HG03442 (cell line): Measurements from ENCODE around the gene MLST8.

ENCODE experiments used
- ATAC-seq: cut with Tn5 transposase; IDR thresholded peaks from one replicate; pipeline ENCODE4 v1.9.1; 2021; ENCODE audit warnings: mild to moderate bottlenecking, moderate library complexity; ENCODE audit not compliant: unreplicated experiment

Gene MLST8

DNA sequence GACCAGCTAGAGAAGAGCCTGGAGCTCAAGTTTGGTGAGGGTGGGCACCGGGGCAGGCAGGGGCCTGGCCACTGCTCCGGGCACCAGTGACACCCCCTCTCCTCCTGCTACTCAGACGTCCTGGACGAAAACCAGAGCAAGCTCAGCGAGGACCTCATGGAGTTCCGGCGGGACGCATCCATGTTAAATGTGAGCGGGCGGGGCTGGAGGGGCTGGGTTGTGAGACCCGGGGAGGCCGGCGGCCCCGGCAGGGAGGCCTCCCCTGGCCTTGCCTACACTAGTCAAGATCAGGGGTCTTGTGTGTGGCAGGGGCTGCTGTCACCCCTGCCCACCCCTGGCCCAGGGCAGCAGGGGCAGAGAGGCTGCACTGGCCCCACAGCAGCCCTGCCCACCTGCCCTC is 31.9 kb upstream of the MLST8 start:
- no peak for ATAC-seq

- ATAC-seq, result no peak
Measured at GRCh38 chr16:2173916-2174315, 31.3 kb upstream of the MLST8 start.

DNA sequence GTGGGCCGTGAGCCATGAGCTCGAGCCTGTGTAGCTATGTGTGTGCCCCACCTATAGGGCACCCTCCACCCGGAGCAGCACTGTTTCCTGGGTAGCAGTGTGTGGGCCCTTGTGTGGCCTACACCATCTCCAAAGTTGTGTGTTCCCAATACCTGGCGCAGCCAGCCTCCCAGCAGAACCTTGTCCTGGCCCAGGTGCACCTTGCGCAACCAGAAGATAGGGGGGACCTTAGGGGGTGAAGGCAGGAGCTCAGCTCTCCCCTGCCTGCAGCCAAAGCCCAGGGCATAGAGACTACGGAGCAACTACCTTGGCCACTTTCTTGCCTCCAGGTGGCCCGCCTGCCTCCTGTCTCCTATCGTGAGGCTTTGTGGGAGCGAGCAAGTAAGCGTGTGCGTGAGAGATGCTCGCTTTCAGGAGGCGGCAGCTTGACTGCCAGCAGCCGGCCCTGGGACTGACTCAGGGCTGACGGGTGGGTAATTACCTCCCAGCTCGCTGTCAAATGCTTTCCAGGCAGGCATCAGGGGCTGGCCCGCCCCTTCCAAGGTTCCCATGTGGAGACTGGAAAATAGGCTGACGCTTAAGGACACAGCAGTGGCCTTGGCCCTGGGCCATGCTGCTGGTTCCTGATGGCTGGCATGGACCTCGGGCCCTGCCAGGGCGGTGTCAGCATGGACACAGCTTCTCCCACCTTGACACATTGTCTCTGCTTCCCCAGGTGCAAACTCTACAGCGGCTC is 30.7 kb upstream of the MLST8 start:
- ATAC-seq, result no peak

- ATAC-seq, result no peak
Measured at GRCh38 chr16:2175454-2175853, 29.8 kb upstream of the MLST8 start.

DNA sequence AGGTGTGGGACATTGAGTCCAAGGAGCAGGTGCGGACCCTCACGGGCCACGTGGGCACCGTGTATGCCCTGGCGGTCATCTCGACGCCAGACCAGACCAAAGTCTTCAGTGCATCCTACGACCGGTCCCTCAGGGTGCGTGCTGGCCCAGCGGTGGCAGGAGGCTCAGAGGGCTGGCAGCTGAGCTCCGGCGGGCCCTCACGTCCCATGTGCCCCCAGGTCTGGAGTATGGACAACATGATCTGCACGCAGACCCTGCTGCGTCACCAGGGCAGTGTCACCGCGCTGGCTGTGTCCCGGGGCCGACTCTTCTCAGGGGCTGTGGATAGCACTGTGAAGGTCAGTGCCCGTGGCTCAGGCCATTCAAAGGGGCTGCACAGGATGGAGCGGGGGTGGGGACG is 29.2 kb upstream of the MLST8 start:
- no peak for ATAC-seq

DNA sequence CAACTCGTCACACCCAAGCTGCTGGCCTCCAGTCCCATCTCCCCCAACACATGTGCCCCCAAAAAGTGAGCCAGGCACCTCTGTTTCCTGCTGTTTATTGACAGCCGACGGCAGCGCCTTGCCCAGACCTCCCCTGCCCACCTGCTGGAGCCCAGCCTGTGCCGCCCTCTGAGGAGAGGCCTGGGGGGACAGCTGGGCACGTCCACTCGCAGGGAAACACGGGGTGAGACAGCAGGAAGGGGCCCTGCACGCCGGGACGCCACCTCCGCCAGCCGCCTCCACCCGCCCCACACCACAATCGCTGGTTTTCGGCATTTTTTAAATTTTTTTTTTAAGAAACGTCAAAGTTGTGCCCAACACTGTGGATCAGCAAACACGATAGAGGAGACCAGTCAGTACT is 28.2 kb upstream of the MLST8 start:
- ATAC-seq, result no peak

- no peak for ATAC-seq
Measured at GRCh38 chr16:2177561-2177960, 27.7 kb upstream of the MLST8 start.

DNA sequence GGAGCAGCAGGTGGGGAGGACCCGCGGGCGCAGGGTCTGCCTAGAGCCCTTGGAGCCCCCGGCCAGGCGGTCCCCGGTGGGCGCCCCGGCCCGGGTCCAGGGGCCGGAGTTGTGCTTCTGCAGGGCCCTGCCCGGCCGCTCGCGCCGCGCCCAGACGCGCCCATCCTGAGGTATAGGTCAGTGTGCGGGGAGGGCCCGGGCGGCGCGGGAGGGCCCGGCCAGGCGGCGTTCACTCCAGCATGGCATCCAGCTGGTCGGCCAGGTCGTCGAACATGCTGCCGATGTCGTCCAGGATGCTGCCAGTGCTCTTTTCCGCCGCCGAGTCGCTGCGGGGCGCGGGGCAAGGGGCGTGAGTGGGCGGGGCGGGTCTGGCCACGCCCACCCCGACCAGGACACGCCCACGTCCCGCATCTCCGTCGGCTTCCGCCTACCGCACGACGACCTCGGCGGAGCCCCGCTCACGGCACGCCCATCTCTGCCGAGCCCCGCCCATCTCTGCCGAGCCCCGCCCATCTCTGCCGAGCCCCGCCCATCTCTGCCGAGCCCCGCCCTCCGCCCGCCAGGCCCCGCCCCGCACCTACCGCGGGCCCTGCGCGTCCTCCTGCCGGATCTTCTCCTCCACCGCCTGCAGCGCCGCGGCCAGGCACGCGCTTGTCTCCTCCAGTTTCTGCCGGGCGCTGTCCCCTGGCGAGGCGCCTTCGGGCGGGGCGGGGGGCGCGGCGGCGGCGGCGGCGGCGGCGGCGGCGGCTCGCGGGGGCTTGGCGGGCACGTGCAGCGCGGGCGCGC is 26.7 kb upstream of the MLST8 start:
- ATAC-seq, result no peak

GRCh38 chr16:2179107-2179501 is 26.1 kb upstream of the MLST8 start:
- ATAC-seq, result no peak

DNA sequence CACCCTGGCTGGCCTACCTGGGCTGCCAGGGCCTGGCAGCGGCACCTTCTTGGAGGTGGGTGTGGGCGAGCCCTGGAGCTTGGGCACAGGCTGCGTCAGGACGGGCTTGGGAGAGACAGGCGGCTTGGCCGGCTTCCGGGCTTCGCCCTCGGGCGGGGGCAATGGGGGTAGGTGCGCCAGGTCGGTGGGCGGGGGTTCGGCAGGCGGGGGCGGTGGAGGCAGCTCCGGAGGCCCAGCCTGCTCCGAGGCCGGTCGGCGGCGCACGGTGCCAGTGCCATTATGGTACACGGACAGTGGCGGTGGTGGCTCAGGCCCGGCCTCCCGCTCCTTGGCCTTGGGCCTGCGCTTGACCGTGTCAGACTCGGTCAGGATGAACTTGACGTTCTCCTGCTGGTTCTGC is 25.7 kb upstream of the MLST8 start:
- no peak for ATAC-seq

- ATAC-seq, result no peak
Measured at GRCh38 chr16:2180461-2180860, 24.8 kb upstream of the MLST8 start.

GRCh38 chr16:2180962-2181923 is 24.0 kb upstream of the MLST8 start:
- ATAC-seq, result no peak

DNA sequence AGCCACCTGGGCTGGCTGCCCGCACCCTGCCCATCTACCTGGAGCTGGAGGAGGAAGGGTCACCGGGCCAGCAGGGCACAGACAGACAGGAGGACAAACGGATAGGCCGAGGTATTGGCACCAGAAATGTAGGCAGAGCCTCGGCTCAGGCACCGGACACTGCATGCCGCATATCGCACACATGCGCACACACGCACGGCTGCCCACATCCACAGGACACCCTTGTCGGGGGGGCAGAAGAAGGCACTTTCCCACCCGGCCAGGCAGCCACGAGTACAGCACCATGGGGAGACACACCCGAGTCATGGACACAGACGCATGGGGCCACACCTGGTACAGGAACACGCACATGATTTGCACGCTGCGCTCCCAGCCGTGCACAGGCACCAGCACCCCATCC is 23.3 kb upstream of the MLST8 start:
- no peak for ATAC-seq

GRCh38 chr16:2183671-2184070 is 21.6 kb upstream of the MLST8 start:
- no peak for ATAC-seq

DNA sequence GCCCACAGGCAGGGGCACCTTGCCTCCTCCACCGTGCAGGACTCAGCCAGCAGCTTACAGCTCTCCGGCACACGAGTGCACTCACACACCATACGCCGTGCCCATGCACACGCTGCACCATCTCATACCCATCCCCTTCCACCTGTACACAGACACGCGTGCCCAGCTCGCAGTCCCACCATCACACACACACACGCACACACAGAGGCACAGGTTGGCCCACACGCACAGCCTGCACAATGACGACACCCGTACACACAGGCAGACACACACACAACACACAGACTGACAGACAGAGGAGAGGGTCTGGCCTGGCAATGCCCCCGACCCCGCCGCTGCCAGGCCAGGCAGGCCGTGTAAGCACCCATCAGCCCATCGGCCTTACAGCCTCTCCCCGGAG is 20.9 kb upstream of the MLST8 start:
- no peak for ATAC-seq

DNA sequence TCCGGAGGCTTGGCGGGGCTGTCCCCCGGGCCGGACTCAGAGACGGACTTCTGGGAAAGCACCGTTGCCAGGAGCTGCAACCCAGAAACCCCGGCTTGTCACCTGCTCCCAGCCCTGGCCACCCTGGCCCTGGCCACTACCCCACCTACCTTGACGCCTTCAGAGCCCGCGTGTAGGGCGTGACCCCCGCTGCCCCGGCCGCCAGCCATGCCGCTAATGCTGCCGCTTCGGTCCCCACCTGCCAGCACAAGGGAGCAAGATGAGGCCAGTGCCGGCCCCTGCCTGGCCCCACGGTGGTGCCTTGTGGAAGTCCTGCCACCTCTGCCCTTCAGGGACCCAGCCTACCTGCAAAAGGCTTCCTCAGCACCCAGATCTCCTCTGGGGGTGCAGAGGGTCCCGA is 20.3 kb upstream of the MLST8 start:
- no peak for ATAC-seq

- ATAC-seq, result no peak
Measured at GRCh38 chr16:2186064-2186463, 19.2 kb upstream of the MLST8 start.

DNA sequence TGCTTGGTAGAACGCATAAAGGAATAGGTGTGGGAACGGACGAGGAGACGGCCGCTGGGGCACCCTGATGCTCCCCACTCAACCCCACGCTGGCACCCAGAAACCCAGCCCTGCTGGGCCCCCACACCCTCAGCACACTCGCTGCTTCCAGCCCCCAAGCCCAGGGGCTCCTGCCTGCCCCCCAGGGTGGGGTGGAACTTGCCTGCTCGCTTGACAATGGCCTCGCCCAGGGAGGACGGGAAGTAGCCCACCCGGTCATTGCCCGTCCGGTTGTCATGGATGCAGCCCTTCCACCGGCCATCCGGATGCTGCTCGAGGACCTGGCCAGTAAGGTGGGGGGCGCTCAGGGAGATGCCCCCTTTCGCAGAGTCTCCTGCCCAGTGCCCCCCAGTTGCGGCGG is 18.7 kb upstream of the MLST8 start:
- no peak for ATAC-seq

- ATAC-seq, result no peak
Measured at GRCh38 chr16:2187212-2187611, 18.0 kb upstream of the MLST8 start.

DNA sequence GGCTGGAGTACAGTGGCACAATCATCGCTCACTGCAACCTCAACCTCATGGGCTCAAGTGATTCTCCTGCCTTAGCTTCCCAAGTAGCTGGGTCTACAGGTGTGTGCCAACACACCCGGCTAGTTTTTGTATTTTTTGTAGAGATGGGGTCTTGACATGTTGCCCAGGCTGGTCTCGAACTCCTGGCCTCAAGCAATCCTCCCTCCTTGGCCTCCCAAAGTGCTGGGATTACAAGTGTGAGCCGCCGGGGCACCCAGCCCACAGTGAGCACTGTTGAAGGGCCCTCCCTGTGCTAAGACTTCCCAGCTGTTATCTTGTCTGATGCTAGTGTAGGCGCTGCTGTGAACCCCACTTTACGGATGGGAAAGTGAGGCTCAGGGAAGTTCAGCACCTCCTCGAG is 16.9 kb upstream of the MLST8 start:
- no peak for ATAC-seq

DNA sequence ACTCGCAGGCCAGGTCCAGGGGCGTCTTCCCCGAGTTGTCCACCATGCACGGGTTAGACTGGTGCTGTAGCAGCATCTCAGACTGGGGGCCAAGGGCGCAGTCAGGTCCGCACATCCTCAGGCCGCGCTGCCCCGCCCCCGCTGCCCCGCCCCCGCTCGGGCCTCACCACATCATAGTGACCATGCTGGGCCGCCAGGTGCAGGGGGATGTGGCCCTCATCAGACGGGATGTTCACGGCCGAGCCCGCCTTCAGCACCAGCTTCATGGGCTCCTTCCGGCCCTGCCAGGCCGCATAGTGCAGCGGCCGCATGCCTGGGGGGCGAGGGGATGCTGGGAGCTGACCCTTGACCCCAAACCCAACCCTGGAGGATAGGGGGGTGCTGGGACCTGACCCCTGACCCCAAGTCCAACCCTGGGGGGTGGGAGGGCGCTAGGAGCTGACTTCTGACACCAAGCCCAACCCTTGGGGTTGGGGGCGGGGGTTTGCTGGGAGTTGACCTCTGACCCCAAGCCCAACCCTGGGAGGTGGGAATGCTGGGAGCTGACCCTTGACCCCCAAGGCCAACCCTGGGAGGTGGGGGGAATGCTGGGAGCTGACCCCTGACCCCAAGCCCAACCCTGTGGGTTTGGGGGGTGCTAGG is 15.9 kb upstream of the MLST8 start:
- no peak for ATAC-seq
